Breast epithelium (tissue), 4 donors: ENCODE measurements around the gene EIF3A. TPM values are rescaled to one million over a fixed set of nuclear protein-coding genes. Genes with fewer than 3 reads are reported as not detected.
A peak's percentile ranks its signal among the peaks of the same experiment; 100 is the strongest.

Experiments
- DNase-seq, 2 donors: peaks; one replicate each; pipeline ENCODE4 v3.0.0-alpha.2; 2019; ENCODE audit warnings: low spot score in 2 of 2
- H3K27ac ChIP-seq, 2 donors: fragments of 200-600 bp; sonication (generic) in 1 of 2; one replicate each; pipeline ENCODE4 v1.5.1; 2016 to 2019; ENCODE audit warnings: mild to moderate bottlenecking in 1 of 2
- H3K27me3 ChIP-seq, 2 donors: fragments of 200-600 bp; sonication (generic) in 1 of 2; one replicate each; pipeline versions ENCODE4 v1.5.1 to v1.6.0; 2017 to 2019; ENCODE audit warnings: control low read depth in 1 of 2, mild to moderate bottlenecking in 1 of 2
- H3K36me3 ChIP-seq: fragments of 200-600 bp; one replicate; pipeline ENCODE4 v1.5.1; 2019
- H3K4me1 ChIP-seq, 2 donors: fragments of 200-600 bp; sonication (generic); one replicate each; pipeline ENCODE4 v1.5.1; 2016 to 2019; ENCODE audit warnings: control low read depth in 1 of 2
- H3K4me3 ChIP-seq, 3 donors: fragments of 200-600 bp; sonication (generic); 1 replicate in 2 of 3; 2 replicates in 1 of 3; pipeline ENCODE4 v1.5.1; 2016 to 2019; ENCODE audit warnings: mild to moderate bottlenecking in 3 of 3, moderate library complexity in 2 of 3
- H3K9me3 ChIP-seq, 2 donors: fragments of 200-600 bp; sonication (generic) in 1 of 2; one replicate each; pipeline ENCODE4 v1.5.1; 2016 to 2019; ENCODE audit warnings: control low read depth in 1 of 2
- CTCF ChIP-seq, 3 donors: fragments of 450-650 bp; IDR thresholded peaks; one replicate each; pipeline ENCODE4 v1.5.1; 2016 to 2017; ENCODE audit warnings: antibody characterized with exemption in 3 of 3, mild to moderate bottlenecking in 3 of 3, moderate library complexity in 3 of 3
- POLR2A ChIP-seq: fragments of 450-650 bp; IDR thresholded peaks from one replicate; pipeline ENCODE4 v1.6.1; 2016; ENCODE audit warnings: antibody characterized with exemption, mild to moderate bottlenecking, moderate library complexity
- POLR2AphosphoS5 ChIP-seq, 3 donors: sonication (generic); formaldehyde crosslinking; IDR thresholded peaks; one replicate each; pipeline ENCODE4 v1.6.1; 2017; ENCODE audit warnings: antibody characterized with exemption in 3 of 3
- intact Hi-C: fragments of 100-400 bp; cut with DNase I; formaldehyde crosslinking; loops from one replicate; pipeline ENCODE4 v1.15.1; 2023; ENCODE audit warnings: low total_unique reads
- total RNA-seq, 3 donors: library from RNA; depleted of rRNA; stranded (reverse); fragments of >200 nt; gene quantifications; one replicate each; pipeline ENCODE4 v1.1.0, GENCODE V29; 2016

Gene EIF3A
- 100 to 1,000 TPM; 117 to 166 (median 124) TPM for total RNA-seq

- H3K27me3 ChIP-seq, result no peaks in the 10 kb centered on the region
- no peaks in the 10 kb centered on the region for H3K9me3 ChIP-seq
- intact Hi-C loops, result no loop called here
- H3K27ac ChIP-seq, result peak within 1 kb of the TSS; percentile 99 to 100
- TF ChIP-seq CTCF (IDR thresholded peaks at IDR 0.05), result no peak
- peak; percentile 86 to 96 (median 90) for TF ChIP-seq POLR2AphosphoS5 (IDR thresholded peaks at IDR 0.05)
- peak; percentile 88 for TF ChIP-seq POLR2A
- no peaks in the 10 kb centered on the region for H3K36me3 ChIP-seq
- peak within 1 kb of the TSS; percentile 97 to 99 (median 98) for H3K4me3 ChIP-seq
- H3K4me1 ChIP-seq, result no peaks in the 10 kb centered on the region
- peak; percentile 86 to 92 for DNase-seq
These were observed at the start of gene EIF3A for GRCh38 chr10:119080521-119081259. EIF3A (minus strand) TSS chr10:119080817; CDS start chr10:119080676, 141 bp downstream.

- intact Hi-C loops, result no loop called here
- DNase-seq, result no peak
- Histone ChIP-seq H3K9me3 (no peaks in the 10 kb centered on the region), H3K27me3 (no peaks in the 10 kb centered on the region), H3K4me1 (no peaks in the 10 kb centered on the region), H3K36me3 (no peaks in the 10 kb centered on the region), H3K4me3 (no peak overlapping the region), H3K27ac (no peak overlapping the region)
- TF ChIP-seq CTCF (IDR thresholded peaks at IDR 0.05) (no peak), POLR2AphosphoS5 (IDR thresholded peaks at IDR 0.05) (no peak), POLR2A (no peak)
These were observed 49.1 kb upstream of the EIF3A start for GRCh38 chr10:119129721-119130120.

- H3K27me3 ChIP-seq, result no peaks in the 10 kb centered on the region
- no peak overlapping the region for H3K27ac ChIP-seq
- DNase-seq, result no peak
- no peak for TF ChIP-seq POLR2AphosphoS5 (IDR thresholded peaks at IDR 0.05)
- no peak for TF ChIP-seq POLR2A
- TF ChIP-seq CTCF (IDR thresholded peaks at IDR 0.05), result no peak
- H3K9me3 ChIP-seq, result no peaks in the 10 kb centered on the region
- H3K36me3 ChIP-seq, result no peaks in the 10 kb centered on the region
- no peak overlapping the region for H3K4me3 ChIP-seq
- no peaks in the 10 kb centered on the region for H3K4me1 ChIP-seq
- intact Hi-C loops, result no loop called here
These were observed 45.3 kb upstream of the EIF3A start for GRCh38 chr10:119125942-119126341.

GRCh38 chr10:119120875-119121274 lies 40.3 kb upstream of the EIF3A start:
- intact Hi-C loops, result no loop called here
- Histone ChIP-seq H3K4me3 (no peak overlapping the region), H3K27ac (no peak overlapping the region), H3K9me3 (no peaks in the 10 kb centered on the region), H3K36me3 (no peaks in the 10 kb centered on the region), H3K4me1 (no peaks in the 10 kb centered on the region), H3K27me3 (no peaks in the 10 kb centered on the region)
- TF ChIP-seq POLR2A, result no peak
- TF ChIP-seq CTCF (IDR thresholded peaks at IDR 0.05), result no peak
- TF ChIP-seq POLR2AphosphoS5 (IDR thresholded peaks at IDR 0.05), result no peak
- DNase-seq, result no peak

GRCh38 chr10:119120413-119120867 lies 39.8 kb upstream of the EIF3A start:
- Histone ChIP-seq H3K4me3 (no peak overlapping the region), H3K27me3 (no peaks in the 10 kb centered on the region), H3K4me1 (no peaks in the 10 kb centered on the region), H3K36me3 (no peaks in the 10 kb centered on the region), H3K9me3 (no peaks in the 10 kb centered on the region), H3K27ac (no peak overlapping the region)
- intact Hi-C loops, result no loop called here
- no peak for DNase-seq
- TF ChIP-seq POLR2A (no peak), POLR2AphosphoS5 (IDR thresholded peaks at IDR 0.05) (no peak), CTCF (IDR thresholded peaks at IDR 0.05) (no peak)
